Ishikawa (cell line): ENCODE data around the gene TMEM132D.

Source experiments
- CEBPB ChIP-seq: IDR thresholded peaks from 2 replicates; pipeline ENCODE4 v1.6.1; 2012
- CREB1 ChIP-seq: IDR thresholded peaks from 2 replicates; pipeline ENCODE4 v1.6.1; 2012; ENCODE audit warnings: low read depth
- EGR1 ChIP-seq: IDR thresholded peaks from 2 replicates; pipeline ENCODE4 v1.6.1; 2012
- EP300 ChIP-seq: IDR thresholded peaks from 2 replicates; pipeline ENCODE4 v1.6.1; 2012; ENCODE audit warnings: borderline replicate concordance
- FOXM1 ChIP-seq: IDR thresholded peaks from 2 replicates; pipeline ENCODE4 v1.6.1; 2012; ENCODE audit warnings: low read depth, borderline replicate concordance
- MAX ChIP-seq: IDR thresholded peaks from 2 replicates; pipeline ENCODE4 v1.6.1; 2012
- NFIC ChIP-seq: IDR thresholded peaks from 2 replicates; pipeline ENCODE4 v1.6.1; 2012
- RAD21 ChIP-seq: IDR thresholded peaks from 2 replicates; pipeline ENCODE4 v1.6.1; 2012; ENCODE audit warnings: low read depth
- TAF1 ChIP-seq: IDR thresholded peaks from 2 replicates; pipeline ENCODE4 v1.6.1; 2012; ENCODE audit warnings: low read depth, mild to moderate bottlenecking
- TCF12 ChIP-seq: IDR thresholded peaks from 2 replicates; pipeline ENCODE4 v1.6.1; 2012; ENCODE audit warnings: low read depth
- TEAD4 ChIP-seq: IDR thresholded peaks from 2 replicates; pipeline ENCODE4 v1.6.1; 2012
- USF1 ChIP-seq: IDR thresholded peaks from 2 replicates; pipeline ENCODE4 v1.6.1; 2012
- YY1 ChIP-seq: IDR thresholded peaks from 2 replicates; pipeline ENCODE4 v1.6.1; 2012; ENCODE audit warnings: low read depth
- ZBTB7A ChIP-seq: IDR thresholded peaks from 2 replicates; pipeline ENCODE4 v1.6.1; 2012; ENCODE audit warnings: low read depth
- TF ChIP-seq, protein P1 (sequence below): IDR thresholded peaks from 2 replicates; pipeline ENCODE4 v1.6.1; 2012; ENCODE audit warnings: low read depth, mild to moderate bottlenecking

TMEM132D gene

GRCh38 chr12:129357233-129357632, 546.6 kb downstream of the TMEM132D start:
- TF ChIP-seq MAX (no peak), TCF12 (no peak)

DNA sequence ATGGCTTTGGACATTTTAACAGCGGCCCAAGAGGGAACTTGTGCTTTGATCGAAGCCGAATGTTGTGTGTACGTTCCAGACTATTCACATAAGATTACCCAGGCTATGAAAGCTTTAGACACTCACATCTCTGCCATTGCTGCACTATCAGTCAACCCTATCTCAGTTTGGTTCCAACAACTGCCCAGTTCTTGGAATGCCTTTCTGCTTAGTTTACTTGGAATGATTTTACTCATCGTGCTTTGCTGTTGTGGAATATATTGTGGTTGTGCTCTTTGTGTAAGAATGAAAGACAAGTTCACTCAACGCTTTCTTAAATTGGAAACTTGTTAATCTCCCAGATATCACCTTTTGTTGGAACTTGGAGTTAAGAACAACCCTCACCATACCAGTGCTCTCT, 552.3 kb downstream of the TMEM132D start:
- TF ChIP-seq ZBTB7A (no peak), CEBPB (no peak), NFIC (no peak)
- TF ChIP-seq, protein P1, sequence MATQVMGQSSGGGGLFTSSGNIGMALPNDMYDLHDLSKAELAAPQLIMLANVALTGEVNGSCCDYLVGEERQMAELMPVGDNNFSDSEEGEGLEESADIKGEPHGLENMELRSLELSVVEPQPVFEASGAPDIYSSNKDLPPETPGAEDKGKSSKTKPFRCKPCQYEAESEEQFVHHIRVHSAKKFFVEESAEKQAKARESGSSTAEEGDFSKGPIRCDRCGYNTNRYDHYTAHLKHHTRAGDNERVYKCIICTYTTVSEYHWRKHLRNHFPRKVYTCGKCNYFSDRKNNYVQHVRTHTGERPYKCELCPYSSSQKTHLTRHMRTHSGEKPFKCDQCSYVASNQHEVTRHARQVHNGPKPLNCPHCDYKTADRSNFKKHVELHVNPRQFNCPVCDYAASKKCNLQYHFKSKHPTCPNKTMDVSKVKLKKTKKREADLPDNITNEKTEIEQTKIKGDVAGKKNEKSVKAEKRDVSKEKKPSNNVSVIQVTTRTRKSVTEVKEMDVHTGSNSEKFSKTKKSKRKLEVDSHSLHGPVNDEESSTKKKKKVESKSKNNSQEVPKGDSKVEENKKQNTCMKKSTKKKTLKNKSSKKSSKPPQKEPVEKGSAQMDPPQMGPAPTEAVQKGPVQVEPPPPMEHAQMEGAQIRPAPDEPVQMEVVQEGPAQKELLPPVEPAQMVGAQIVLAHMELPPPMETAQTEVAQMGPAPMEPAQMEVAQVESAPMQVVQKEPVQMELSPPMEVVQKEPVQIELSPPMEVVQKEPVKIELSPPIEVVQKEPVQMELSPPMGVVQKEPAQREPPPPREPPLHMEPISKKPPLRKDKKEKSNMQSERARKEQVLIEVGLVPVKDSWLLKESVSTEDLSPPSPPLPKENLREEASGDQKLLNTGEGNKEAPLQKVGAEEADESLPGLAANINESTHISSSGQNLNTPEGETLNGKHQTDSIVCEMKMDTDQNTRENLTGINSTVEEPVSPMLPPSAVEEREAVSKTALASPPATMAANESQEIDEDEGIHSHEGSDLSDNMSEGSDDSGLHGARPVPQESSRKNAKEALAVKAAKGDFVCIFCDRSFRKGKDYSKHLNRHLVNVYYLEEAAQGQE = no peak

GRCh38 chr12:129339336-129339735, 564.5 kb downstream of the TMEM132D start:
- TF ChIP-seq USF1 (no peak), FOXM1 (no peak), CEBPB (no peak), RAD21 (no peak)

DNA sequence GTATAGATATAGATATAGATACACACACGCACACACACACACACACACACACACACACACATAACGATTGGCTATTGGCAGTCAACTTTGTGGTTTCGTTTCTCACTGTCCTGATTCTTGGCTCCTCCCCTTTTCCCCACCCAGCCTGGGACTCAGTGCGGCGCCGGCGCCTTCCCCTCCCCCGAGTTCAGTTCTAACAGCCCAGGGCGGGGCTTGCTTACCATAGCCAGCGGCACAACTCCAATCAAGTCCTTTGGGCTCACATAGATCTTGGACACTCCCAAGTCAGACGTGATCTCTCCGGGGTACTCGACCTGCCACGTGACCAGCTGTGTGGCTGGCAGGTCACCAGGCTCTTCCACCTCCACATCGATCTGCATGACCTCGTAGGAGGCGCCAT, 566.4 kb downstream of the TMEM132D start:
- TF ChIP-seq MAX = no peak
- TF ChIP-seq ZBTB7A = no peak
- TF ChIP-seq NFIC = no peak
- TF ChIP-seq EGR1 = no peak
- TF ChIP-seq CEBPB = no peak
- no peak for TF ChIP-seq YY1
- TF ChIP-seq TEAD4 = no peak
- no peak for TF ChIP-seq CREB1
- TF ChIP-seq EP300 = no peak
- TF ChIP-seq, protein P1 = no peak
- no peak for TF ChIP-seq USF1
- TF ChIP-seq TCF12 = no peak

DNA sequence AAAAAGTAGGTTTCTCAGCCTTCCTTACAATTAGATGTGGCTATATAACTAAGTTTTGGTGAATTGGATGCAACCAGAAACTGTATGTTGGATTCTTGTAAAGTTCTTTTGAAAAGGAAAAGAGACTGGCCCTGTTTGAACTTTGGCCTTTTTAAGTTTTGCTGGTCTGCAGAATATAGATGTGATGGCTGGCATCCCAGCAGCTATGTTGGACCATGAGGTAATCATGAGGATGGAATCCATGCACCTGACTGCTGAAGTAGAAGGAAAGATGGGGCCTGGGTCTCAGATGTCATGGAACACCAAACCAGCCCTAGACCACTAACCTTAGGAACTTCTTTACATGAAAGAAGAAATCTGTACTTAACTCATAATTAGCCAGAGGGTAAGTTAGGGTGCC, 568.1 kb downstream of the TMEM132D start:
- TF ChIP-seq TCF12 = no peak
- no peak for TF ChIP-seq USF1
- no peak for TF ChIP-seq TEAD4
- no peak for TF ChIP-seq TAF1
- no peak for TF ChIP-seq RAD21
- TF ChIP-seq CEBPB = no peak
- no peak for TF ChIP-seq EGR1
- TF ChIP-seq MAX = no peak
- no peak for TF ChIP-seq CREB1
- TF ChIP-seq FOXM1 = no peak
- TF ChIP-seq, protein P1 = no peak
- TF ChIP-seq EP300 = no peak
- no peak for TF ChIP-seq ZBTB7A
- no peak for TF ChIP-seq NFIC
- TF ChIP-seq YY1 = no peak
